ENCODE data around the gene AHDC1.

The AHDC1 gene

GRCh38 chr1:27597516-27598294 is 6.2 kb downstream of the AHDC1 start:
- DNase-seq, result no peak

GRCh38 chr1:27596986-27597385 is 7.0 kb downstream of the AHDC1 start:
- no peak for DNase-seq

- DNase-seq, result no peak
These were observed 7.7 kb downstream of the AHDC1 start for GRCh38 chr1:27596261-27596660.

GRCh38 chr1:27595597-27595996 is 8.3 kb downstream of the AHDC1 start:
- DNase-seq, result no peak

GRCh38 chr1:27594564-27595510 is 9.1 kb downstream of the AHDC1 start:
- DNase-seq, result no peak

- no peak for DNase-seq
These were observed 10.0 kb downstream of the AHDC1 start for GRCh38 chr1:27593678-27594563.

GRCh38 chr1:27592931-27593677 is 10.8 kb downstream of the AHDC1 start:
- DNase-seq, result no peak

- DNase-seq, result no peak
These were observed 11.6 kb downstream of the AHDC1 start for GRCh38 chr1:27592232-27592930.

- DNase-seq, result no peak
These were observed 12.3 kb downstream of the AHDC1 start for GRCh38 chr1:27591622-27592021.

- no peak for DNase-seq
These were observed 12.9 kb downstream of the AHDC1 start for GRCh38 chr1:27590917-27591508.

- peak in 1 of 2 experiments; percentile 13 for DNase-seq
These were observed 14.0 kb downstream of the AHDC1 start for GRCh38 chr1:27589841-27590426.

- no peak for DNase-seq
These were observed 14.5 kb downstream of the AHDC1 start for GRCh38 chr1:27589441-27589840.

GRCh38 chr1:27588256-27589232 is 15.4 kb downstream of the AHDC1 start:
- no peak for DNase-seq

- no peak for DNase-seq
These were observed 18.3 kb downstream of the AHDC1 start for GRCh38 chr1:27585684-27586083.

- no peak for DNase-seq
These were observed 19.5 kb downstream of the AHDC1 start for GRCh38 chr1:27584453-27584852.

- no peak for DNase-seq
These were observed 20.5 kb downstream of the AHDC1 start for GRCh38 chr1:27583479-27583878.

GRCh38 chr1:27581823-27582243 is 22.1 kb downstream of the AHDC1 start:
- no peak for DNase-seq

GRCh38 chr1:27577504-27578188 is 26.3 kb downstream of the AHDC1 start:
- no peak for DNase-seq

- no peak for DNase-seq
These were observed 27.1 kb downstream of the AHDC1 start for GRCh38 chr1:27576806-27577227.
